ENCODE measurements around the gene PRKAR1B. TPM values are rescaled to one million over a fixed set of nuclear protein-coding genes. Genes with fewer than 3 reads are reported as not detected.

Gene PRKAR1B
- total and polyA plus RNA-seq, 10 donors = 9.9 to 39.5 (median 23.5) TPM

- no peak overlapping the region for H3K4me3 ChIP-seq
- no peaks in the 10 kb centered on the region for H3K27me3 ChIP-seq (replicated peaks in 1 of 7)
- H3K9me3 ChIP-seq = no peaks in the 10 kb centered on the region
- WGBS, 5 donors = 78 to 95% (median 89%) methylated on average over 16 of the region's 16 CpGs
- peak; percentile 27 for DNase-seq
- no peak for TF ChIP-seq POLR2A (IDR thresholded peaks at IDR 0.05)
- TF ChIP-seq POLR2AphosphoS5 (IDR thresholded peaks at IDR 0.05) = no peak
- no peak for TF ChIP-seq CTCF (IDR thresholded peaks at IDR 0.05 in 8 of 11, conservative IDR thresholded peaks at IDR 0.05 in 3 of 11)
- H3K36me3 ChIP-seq = peaks cover 6 to 99% (median 69%) of the 10 kb centered on the region in 6 donors
- H3K4me1 ChIP-seq = no peaks in the 10 kb centered on the region
- intact Hi-C loops (cut with DNase I; ENCODE audit: low total_unique reads) = no loop called here
- no peak overlapping the region for H3K27ac ChIP-seq
Observed at GRCh38 chr7:760006-760405, 32.9 kb upstream of the PRKAR1B start.

GRCh38 chr7:759569-759968 is 32.5 kb upstream of the PRKAR1B start:
- intact Hi-C loops (cut with DNase I; ENCODE audit: low total_unique reads) = no loop called here
- peak; percentile 32 for DNase-seq
- Histone ChIP-seq H3K4me1 (no peaks in the 10 kb centered on the region), H3K9me3 (no peaks in the 10 kb centered on the region), H3K36me3 (peaks cover 5 to 99% (median 69%) of the 10 kb centered on the region in 6 donors), H3K27me3 (replicated peaks in 1 of 7) (no peaks in the 10 kb centered on the region), H3K4me3 (no peak overlapping the region), H3K27ac (no peak overlapping the region)
- TF ChIP-seq POLR2A (IDR thresholded peaks at IDR 0.05) (no peak), POLR2AphosphoS5 (IDR thresholded peaks at IDR 0.05) (no peak), CTCF (IDR thresholded peaks at IDR 0.05 in 8 of 11, conservative IDR thresholded peaks at IDR 0.05 in 3 of 11) (no peak)
- WGBS, 5 donors = 81 to 93% (median 87%) methylated on average over 8 of the region's 8 CpGs

GRCh38 chr7:757741-758163 is 30.7 kb upstream of the PRKAR1B start:
- TF ChIP-seq POLR2A (IDR thresholded peaks at IDR 0.05) (no peak), POLR2AphosphoS5 (IDR thresholded peaks at IDR 0.05) (no peak), CTCF (IDR thresholded peaks at IDR 0.05 in 8 of 11, conservative IDR thresholded peaks at IDR 0.05 in 3 of 11) (no peak)

GRCh38 chr7:756928-757560 is 30.0 kb upstream of the PRKAR1B start:
- Histone ChIP-seq H3K4me1 (no peaks in the 10 kb centered on the region), H3K9me3 (no peaks in the 10 kb centered on the region), H3K36me3 (peaks cover 0 to 99% (median 47%) of the 10 kb centered on the region in 6 donors), H3K27me3 (replicated peaks in 1 of 7) (no peaks in the 10 kb centered on the region), H3K27ac (no peak overlapping the region), H3K4me3 (no peak overlapping the region)
- 96 to 97% (median 97%) methylated on average over 25 to 35 of the region's 35 CpGs for WGBS, 5 donors
- intact Hi-C loops (cut with DNase I; ENCODE audit: low total_unique reads) = no loop called here
- peak; percentile 65 for DNase-seq
- TF ChIP-seq CTCF (IDR thresholded peaks at IDR 0.05 in 8 of 11, conservative IDR thresholded peaks at IDR 0.05 in 3 of 11) = no peak
- no peak for TF ChIP-seq POLR2AphosphoS5 (IDR thresholded peaks at IDR 0.05)
- TF ChIP-seq POLR2A (IDR thresholded peaks at IDR 0.05) = no peak

More at GRCh38 chr7:757741-758163, 30.7 kb upstream of the PRKAR1B start:
- H3K9me3 ChIP-seq = no peaks in the 10 kb centered on the region
- H3K36me3 ChIP-seq = peaks cover 0 to 99% (median 54%) of the 10 kb centered on the region in 6 donors
- intact Hi-C loops (cut with DNase I; ENCODE audit: low total_unique reads) = no loop called here
- 85 to 88% (median 86%) methylated on average over 13 to 19 of the region's 19 CpGs for WGBS, 5 donors
- no peak overlapping the region for H3K4me3 ChIP-seq
- H3K4me1 ChIP-seq = no peaks in the 10 kb centered on the region
- H3K27me3 ChIP-seq (replicated peaks in 1 of 7) = no peaks in the 10 kb centered on the region
- peak; percentile 59 for DNase-seq
- H3K27ac ChIP-seq = no peak overlapping the region
